Uterus (tissue), 4 donors: ENCODE measurements around the gene GLB1L. TPM values are rescaled to one million over a fixed set of nuclear protein-coding genes. Genes with fewer than 3 reads are reported as not detected.
A peak's percentile ranks its signal among the peaks of the same experiment; 100 is the strongest.

Experiments used
- DNase-seq, 2 donors: peaks; one replicate each; pipeline ENCODE4 v3.0.0-alpha.2; 2019 to 2020
- H3K27ac ChIP-seq, 2 donors: fragments of 200-600 bp; sonication (generic); 1 replicate in 1 of 2; 2 replicates in 1 of 2; pipeline ENCODE4 v1.5.1; 2016 to 2018
- H3K27me3 ChIP-seq, 2 donors: fragments of 200-600 bp; sonication (generic); one replicate each; pipeline ENCODE4 v1.5.1; 2018 to 2019; ENCODE audit warnings: control low read depth in 1 of 2
- H3K36me3 ChIP-seq, 2 donors: fragments of 200-600 bp; sonication (generic); one replicate each; pipeline ENCODE4 v1.5.1; 2019; ENCODE audit warnings: control low read depth in 1 of 2
- H3K4me1 ChIP-seq, 2 donors: fragments of 200-600 bp; sonication (generic); one replicate each; pipeline ENCODE4 v1.5.1; 2018 to 2019; ENCODE audit warnings: control low read depth in 1 of 2
- H3K4me3 ChIP-seq, 2 donors: fragments of 200-600 bp; sonication (generic); 1 replicate in 1 of 2; 2 replicates in 1 of 2; pipeline ENCODE4 v1.5.1; 2018 to 2019; ENCODE audit warnings: mild to moderate bottlenecking in 1 of 2
- H3K9me3 ChIP-seq, 2 donors: fragments of 200-600 bp; sonication (generic); one replicate each; pipeline ENCODE4 v1.5.1; 2019; ENCODE audit warnings: control low read depth in 1 of 2
- POLR2A ChIP-seq, 2 donors: fragments of 450-650 bp; IDR thresholded peaks; one replicate each; pipeline ENCODE4 v1.6.1; 2016; ENCODE audit warnings: antibody characterized with exemption in 2 of 2, mild to moderate bottlenecking in 1 of 2, moderate library complexity in 1 of 2
- intact Hi-C: fragments of 100-400 bp; cut with DNase I; formaldehyde crosslinking; loops from one replicate; pipeline ENCODE4 v1.15.1; 2023; ENCODE audit warnings: low total_unique reads
- total RNA-seq, 4 donors: library from RNA; depleted of rRNA in 3 of 4; stranded (reverse); fragments of >200 nt in 3 of 4; gene quantifications; one replicate each; pipeline versions ENCODE4 v1.1.0 to v1.2.4, GENCODE V29; 2014 to 2023
- TF ChIP-seq, protein P1 (sequence below), 4 experiments: fragments of 200-600 bp in 2 of 4; fragments of 450-650 bp in 2 of 4; sonication (generic) in 2 of 4; IDR thresholded peaks; one replicate each; pipeline ENCODE4 v1.5.1; 2016 to 2019; ENCODE audit warnings: antibody characterized with exemption in 4 of 4, mild to moderate bottlenecking in 2 of 4, moderate library complexity in 1 of 4
- donor health status: DM: yes; HTN: yes; CAD: no.

GLB1L gene
- total RNA-seq, 4 donors from 2014 or later, result 8.2 to 20.7 (median 10.9) TPM

GRCh38 chr2:219221957-219222518, 23.2 kb downstream of the GLB1L start:
- no peaks in the 10 kb centered on the region for H3K27me3 ChIP-seq
- TF ChIP-seq, protein P1, sequence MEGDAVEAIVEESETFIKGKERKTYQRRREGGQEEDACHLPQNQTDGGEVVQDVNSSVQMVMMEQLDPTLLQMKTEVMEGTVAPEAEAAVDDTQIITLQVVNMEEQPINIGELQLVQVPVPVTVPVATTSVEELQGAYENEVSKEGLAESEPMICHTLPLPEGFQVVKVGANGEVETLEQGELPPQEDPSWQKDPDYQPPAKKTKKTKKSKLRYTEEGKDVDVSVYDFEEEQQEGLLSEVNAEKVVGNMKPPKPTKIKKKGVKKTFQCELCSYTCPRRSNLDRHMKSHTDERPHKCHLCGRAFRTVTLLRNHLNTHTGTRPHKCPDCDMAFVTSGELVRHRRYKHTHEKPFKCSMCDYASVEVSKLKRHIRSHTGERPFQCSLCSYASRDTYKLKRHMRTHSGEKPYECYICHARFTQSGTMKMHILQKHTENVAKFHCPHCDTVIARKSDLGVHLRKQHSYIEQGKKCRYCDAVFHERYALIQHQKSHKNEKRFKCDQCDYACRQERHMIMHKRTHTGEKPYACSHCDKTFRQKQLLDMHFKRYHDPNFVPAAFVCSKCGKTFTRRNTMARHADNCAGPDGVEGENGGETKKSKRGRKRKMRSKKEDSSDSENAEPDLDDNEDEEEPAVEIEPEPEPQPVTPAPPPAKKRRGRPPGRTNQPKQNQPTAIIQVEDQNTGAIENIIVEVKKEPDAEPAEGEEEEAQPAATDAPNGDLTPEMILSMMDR (IDR thresholded peaks at IDR 0.05), result no peak
- intact Hi-C loops, result no loop called here
- no peak for DNase-seq
- no peak overlapping the region for H3K4me3 ChIP-seq
- no peaks in the 10 kb centered on the region for H3K36me3 ChIP-seq
- no peak overlapping the region for H3K27ac ChIP-seq
- no peaks in the 10 kb centered on the region for H3K9me3 ChIP-seq
- H3K4me1 ChIP-seq, result peaks cover 0 to 11% of the 10 kb centered on the region in 2 donors

- Histone ChIP-seq H3K27ac (no peak overlapping the region), H3K9me3 (no peaks in the 10 kb centered on the region), H3K4me3 (no peak overlapping the region), H3K4me1 (peaks cover 0 to 11% of the 10 kb centered on the region in 2 donors), H3K36me3 (no peaks in the 10 kb centered on the region), H3K27me3 (no peaks in the 10 kb centered on the region)
- TF ChIP-seq POLR2A (IDR thresholded peaks at IDR 0.05), result no peak
- TF ChIP-seq, protein P1 (IDR thresholded peaks at IDR 0.05), result no peak
- no peak for DNase-seq
- intact Hi-C loops, result no loop called here
Observed at GRCh38 chr2:219220652-219221402, 24.4 kb downstream of the GLB1L start.

DNA sequence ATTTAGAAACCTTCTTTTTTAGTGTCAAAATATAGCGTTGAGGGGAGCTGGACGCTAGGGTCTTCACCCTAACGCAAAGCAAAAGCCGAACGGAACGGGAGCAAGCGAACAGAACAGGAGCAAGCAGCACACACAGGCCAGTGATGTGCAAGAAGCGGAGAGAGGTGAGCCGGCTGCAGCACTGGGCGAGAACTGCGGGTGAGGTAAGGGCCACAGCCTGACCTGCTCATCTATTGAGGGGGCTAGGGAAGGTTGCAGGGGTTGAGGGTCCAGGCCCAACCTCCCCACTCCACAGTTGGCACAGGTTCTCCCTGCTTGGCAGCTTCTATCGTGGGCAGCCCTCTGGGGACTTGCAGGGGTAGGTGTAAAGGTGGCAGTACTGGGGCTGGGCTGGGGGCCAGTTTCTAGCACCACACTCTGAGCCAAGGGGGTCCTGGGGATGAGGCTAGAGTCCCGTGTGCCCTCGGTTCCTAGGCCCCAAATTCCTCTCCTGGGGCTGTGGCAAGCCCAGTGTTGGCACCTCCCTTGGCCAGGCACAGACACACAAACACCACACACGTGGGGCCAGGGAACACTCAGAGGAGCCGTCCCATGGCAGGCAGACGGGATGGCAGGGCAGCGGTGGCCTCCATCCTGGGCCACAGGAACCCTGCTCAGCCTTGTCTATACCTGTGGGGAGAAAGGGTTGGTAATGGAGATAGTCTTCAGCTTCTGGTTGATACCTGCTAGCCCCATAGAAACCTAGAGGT, 25.3 kb downstream of the GLB1L start:
- Histone ChIP-seq H3K9me3 (no peaks in the 10 kb centered on the region), H3K36me3 (no peaks in the 10 kb centered on the region), H3K27ac (peak overlapping the region in 1 of 2 donors; percentile 61), H3K27me3 (no peaks in the 10 kb centered on the region), H3K4me1 (peaks cover 0 to 11% of the 10 kb centered on the region in 2 donors), H3K4me3 (no peak overlapping the region)
- TF ChIP-seq, protein P1 (IDR thresholded peaks at IDR 0.05), result no peak
- no peak for TF ChIP-seq POLR2A (IDR thresholded peaks at IDR 0.05)
- no peak for DNase-seq
- intact Hi-C loops, result loop anchor here (5.0 kb wide), 1 partner anchor 38 kb away; no protein-coding TSS in a partner anchor

DNA sequence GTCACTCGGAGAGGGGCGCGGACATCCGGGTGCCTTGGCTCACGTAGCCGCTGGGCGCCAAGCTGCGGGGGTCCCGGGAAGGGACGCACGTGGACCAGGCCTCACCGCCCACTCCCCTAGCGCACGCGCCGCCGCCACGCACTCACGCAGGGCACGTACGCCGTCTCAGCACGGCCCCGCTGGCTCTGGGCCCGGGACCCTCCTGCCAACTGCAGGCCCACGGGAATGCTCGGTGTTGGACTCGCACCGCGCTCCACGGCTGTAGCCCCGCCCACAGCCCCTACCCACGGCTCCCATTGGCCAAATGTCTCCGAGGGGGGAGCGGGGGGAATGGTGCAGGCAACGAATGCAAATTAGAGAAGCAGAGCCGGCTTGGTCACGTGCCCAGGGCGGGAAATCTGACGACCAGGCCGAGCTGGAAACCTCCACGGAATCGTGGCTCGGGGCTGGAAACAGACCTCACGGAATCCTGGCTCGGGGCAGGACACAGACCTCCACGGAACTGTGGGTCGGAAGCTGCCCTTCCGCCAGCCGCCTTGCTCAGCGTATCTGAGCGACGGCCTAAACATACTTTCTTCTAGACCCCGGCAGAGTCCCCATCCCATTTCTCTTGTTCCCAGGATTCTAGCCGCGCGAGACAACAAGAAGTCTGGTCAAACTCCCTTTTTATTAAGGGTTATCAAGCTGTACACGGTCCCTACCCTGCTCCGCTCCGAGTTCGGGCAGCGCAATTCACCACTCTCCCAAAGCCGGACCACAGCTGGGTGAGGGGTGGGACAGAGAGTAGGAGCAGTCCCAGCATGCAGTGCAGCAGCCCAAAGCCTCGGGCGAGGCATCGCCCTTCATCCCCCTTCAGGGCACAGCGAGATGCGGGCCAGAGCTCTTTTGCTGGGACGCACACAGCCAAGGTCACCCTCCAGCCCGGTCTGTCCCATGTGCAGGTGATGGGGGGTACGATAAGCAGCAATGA, 26.2 kb downstream of the GLB1L start, which contains the start of gene ABCB6:
ABCB6 (minus strand) TSS at position 227 of the 970 bp plus-strand sequence. CDS start 285 bp downstream, outside the sequence.
- Histone ChIP-seq H3K4me1 (peaks cover 0 to 11% of the 10 kb centered on the region in 2 donors), H3K27me3 (no peaks in the 10 kb centered on the region), H3K36me3 (no peaks in the 10 kb centered on the region), H3K27ac (peak within 1 kb of the TSS; percentile 61 to 82), H3K4me3 (peak within 1 kb of the TSS; percentile 29 to 43), H3K9me3 (no peaks in the 10 kb centered on the region)
- DNase-seq, result peak; percentile 98 to 99
- intact Hi-C loops, result loop anchor here (5.0 kb wide), 1 partner anchor 37 kb away; no protein-coding TSS in a partner anchor
- peak; percentile 62 to 63 for TF ChIP-seq POLR2A (IDR thresholded peaks at IDR 0.05)
- TF ChIP-seq, protein P1 (IDR thresholded peaks at IDR 0.05), result peak in 1 of 4 experiments; percentile 25
